AG09309 (cell line): Measurements from ENCODE around the gene ATP5PD.

Experiments
- DNase-seq: peaks from one replicate; pipeline ENCODE4 v3.0.0-alpha.2; 2010; ENCODE audit warnings: low read depth
- H3K4me3 ChIP-seq: 2 replicates; pipeline ENCODE4 v1.5.1; 2011; ENCODE audit warnings: mild to moderate bottlenecking, low read depth, low read length, moderate library complexity; ENCODE audit not compliant: control insufficient read depth
- TF ChIP-seq, protein P1 (sequence below): IDR thresholded peaks from 2 replicates; pipeline ENCODE4 v1.5.1; 2011; ENCODE audit warnings: mild to moderate bottlenecking, low read depth, low read length, inconsistent platforms; ENCODE audit not compliant: insufficient read depth, control insufficient read depth; ENCODE audit errors: missing control alignments

The ATP5PD gene

DNA sequence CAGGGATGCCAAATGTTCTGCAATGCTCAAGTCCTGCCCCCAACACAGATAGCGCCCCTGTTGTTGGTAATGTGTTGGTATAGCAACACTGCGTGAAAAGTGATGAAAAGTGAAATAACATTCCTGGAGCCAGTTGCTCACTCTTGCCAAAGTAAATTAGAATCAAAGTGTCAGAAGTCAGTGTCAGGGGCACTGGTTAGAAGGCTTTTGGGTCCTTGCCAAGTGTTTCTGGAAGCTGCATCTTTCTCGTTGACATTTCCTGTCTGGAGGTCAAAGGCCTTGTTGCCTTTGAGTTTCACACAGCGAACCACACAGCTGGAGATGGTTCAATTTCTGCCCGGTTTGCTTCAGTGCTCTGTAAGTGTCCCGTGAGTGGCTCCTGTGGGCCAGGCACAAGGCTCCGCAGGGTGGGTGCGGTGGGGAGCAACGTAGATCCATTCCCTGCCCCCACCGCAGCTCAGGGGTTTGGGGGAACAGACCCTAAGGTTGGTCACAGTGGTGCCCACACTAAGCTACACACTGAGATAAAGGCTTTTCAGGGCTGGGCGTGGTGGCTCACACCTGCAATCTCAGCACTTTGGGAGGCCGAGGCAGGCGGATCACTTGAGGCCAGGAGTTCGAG, 37.4 kb upstream of the ATP5PD start:
- TF ChIP-seq, protein P1, sequence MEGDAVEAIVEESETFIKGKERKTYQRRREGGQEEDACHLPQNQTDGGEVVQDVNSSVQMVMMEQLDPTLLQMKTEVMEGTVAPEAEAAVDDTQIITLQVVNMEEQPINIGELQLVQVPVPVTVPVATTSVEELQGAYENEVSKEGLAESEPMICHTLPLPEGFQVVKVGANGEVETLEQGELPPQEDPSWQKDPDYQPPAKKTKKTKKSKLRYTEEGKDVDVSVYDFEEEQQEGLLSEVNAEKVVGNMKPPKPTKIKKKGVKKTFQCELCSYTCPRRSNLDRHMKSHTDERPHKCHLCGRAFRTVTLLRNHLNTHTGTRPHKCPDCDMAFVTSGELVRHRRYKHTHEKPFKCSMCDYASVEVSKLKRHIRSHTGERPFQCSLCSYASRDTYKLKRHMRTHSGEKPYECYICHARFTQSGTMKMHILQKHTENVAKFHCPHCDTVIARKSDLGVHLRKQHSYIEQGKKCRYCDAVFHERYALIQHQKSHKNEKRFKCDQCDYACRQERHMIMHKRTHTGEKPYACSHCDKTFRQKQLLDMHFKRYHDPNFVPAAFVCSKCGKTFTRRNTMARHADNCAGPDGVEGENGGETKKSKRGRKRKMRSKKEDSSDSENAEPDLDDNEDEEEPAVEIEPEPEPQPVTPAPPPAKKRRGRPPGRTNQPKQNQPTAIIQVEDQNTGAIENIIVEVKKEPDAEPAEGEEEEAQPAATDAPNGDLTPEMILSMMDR: no peak
- no peak overlapping the region for H3K4me3 ChIP-seq
- no peak for DNase-seq

DNA sequence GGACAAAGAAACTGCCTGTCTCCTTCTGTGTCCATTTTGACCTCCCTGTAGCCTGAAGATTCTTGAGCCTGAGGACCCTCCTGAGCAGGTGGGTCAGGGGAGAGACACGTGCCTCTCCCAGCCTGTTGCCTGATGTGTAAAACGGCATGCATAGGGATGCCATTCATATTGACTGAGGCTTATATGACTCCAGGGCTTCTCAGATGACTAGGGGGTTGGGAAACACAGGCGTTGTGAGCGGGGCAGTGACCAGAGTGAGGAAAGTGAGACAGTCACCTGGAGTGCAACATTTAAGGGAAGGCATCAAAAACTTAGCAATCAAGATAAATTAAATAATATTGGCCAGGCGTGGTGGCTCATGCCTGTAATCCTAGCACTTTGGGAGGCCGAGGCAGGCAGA, 35.9 kb upstream of the ATP5PD start:
- no peak overlapping the region for H3K4me3 ChIP-seq

DNA sequence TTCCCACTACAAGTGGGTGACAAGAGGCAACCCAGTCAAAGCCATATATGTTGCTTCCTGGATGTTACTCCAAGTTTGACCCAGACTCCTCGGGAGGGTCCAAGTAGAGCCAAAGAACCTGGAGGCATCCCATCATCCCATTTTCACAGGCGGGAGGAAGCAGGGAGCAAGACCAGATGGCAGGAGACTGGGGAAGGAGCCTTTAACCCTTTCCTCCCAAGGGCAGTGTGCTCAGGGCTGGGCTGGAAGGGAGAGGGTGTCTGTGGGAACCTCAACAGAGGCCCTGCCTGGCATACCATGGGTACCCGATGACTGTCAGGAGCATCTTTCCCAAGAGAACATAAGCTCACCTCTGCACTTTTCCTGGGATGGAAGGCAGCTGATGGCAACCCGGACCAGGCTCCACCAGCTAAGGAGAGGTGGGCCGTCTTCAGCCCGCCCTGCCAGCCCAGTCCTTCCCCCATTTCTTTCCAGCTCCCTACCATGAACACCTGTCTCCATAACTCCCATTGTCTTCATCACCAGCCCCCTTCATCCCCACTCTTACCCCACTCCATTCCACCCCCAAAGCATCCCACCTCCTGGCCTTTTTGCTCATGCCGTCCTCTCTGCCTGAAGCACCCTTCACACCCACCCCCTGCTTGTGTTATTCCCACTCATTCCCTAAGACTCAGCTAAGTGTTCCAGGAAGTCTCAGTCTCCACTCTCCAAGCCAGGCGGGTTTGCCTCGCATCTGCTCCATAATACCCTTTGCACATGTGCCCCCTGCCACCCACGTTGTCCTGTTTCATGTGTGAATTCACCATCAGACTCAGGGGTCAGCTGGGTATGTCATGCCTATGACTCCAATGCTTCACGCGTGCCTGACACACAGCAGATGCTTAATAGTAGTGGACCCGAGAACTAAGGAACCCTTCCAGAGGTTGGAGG, 35.1 kb upstream of the ATP5PD start:
- no peak for DNase-seq
- TF ChIP-seq, protein P1: no peak
- no peak overlapping the region for H3K4me3 ChIP-seq

More for the DNA sequence above, 35.9 kb upstream of the ATP5PD start:
- DNase-seq: no peak
- TF ChIP-seq, protein P1: no peak

DNA sequence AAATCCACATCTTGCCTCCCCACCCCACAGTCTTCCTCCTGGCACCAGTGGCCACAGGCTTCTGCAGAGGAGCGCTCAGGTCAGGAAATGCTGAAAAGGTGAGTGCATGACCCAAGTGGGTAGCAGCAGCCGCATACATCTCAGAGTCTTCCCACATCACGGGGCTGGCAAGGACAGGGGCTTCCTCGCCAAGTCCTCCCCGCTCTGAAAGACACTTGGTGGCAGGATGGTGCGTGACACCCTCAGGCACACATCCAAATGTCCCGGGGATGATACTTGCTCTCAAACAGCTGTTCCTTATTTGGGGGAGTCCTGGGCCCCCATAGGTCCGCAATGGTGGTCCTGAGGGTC, 32.2 kb upstream of the ATP5PD start:
- H3K4me3 ChIP-seq: no peak overlapping the region
- TF ChIP-seq, protein P1: no peak
- DNase-seq: no peak

DNA sequence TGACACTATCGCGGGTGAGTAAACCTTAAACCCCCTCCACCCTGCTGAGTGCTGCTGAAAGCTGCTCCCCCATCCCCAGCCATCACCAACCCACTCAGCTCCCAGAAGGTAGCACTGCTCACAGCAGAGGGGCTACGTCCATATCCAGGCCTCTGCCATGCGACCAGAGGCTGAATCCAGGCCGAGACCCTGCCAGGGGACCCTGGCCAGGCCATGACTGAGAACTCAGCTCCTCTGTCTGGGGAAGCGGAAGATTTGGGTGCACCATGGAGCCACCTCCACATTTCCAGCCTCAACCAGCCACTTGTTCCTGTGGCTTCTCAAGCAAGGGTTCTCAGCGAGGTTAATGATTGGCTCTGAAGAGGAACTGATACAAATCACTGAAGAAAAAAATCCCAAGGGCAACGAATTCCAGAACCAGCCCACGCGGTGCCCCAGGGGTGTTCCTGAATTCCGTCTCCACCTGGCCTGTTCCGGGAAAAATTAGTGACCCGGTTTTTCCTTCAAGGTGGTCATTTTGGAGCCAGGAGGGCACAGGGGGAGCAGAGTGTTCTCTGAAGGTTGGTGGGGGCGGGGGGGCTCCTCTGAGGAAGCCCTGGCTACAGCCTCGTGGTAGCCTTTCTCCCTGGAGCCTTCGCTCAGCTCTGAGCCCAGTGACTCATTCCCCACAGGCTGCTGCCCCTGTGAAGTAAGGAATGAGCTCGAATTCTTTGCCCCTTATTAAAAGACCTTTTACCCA, 31.7 kb upstream of the ATP5PD start:
- H3K4me3 ChIP-seq: no peak overlapping the region

More for the DNA sequence above, 31.7 kb upstream of the ATP5PD start:
- TF ChIP-seq, protein P1: no peak
- no peak for DNase-seq
